HUES64 (cell line): ENCODE measurements around the gene CEL.
"Not testable (repeated sequence)": the region's sequence is repeated elsewhere in the genome, so short reads cannot be mapped to it uniquely, and the experiment has no call there.

Experiments used
- H3K27ac ChIP-seq: 2 replicates; pipeline ENCODE4 v1.7.0; 2013; ENCODE audit warnings: low read depth, low read length, inconsistent platforms
- H3K27me3 ChIP-seq: 2 replicates; pipeline ENCODE4 v1.6.1; 2013; ENCODE audit warnings: mild to moderate bottlenecking, low read length; ENCODE audit not compliant: insufficient read depth
- H3K36me3 ChIP-seq: 2 replicates; pipeline ENCODE4 v1.6.1; 2013; ENCODE audit warnings: mild to moderate bottlenecking, low read length; ENCODE audit not compliant: insufficient read depth
- H3K4me1 ChIP-seq: 2 replicates; pipeline ENCODE4 v1.6.1; 2013; ENCODE audit warnings: mild to moderate bottlenecking, low read length, moderate library complexity; ENCODE audit not compliant: insufficient read depth
- H3K4me3 ChIP-seq: 2 replicates; pipeline ENCODE4 v1.5.1; 2013; ENCODE audit warnings: mild to moderate bottlenecking, low read length, moderate library complexity
- H3K9ac ChIP-seq: 2 replicates; pipeline ENCODE4 v1.6.1; 2013; ENCODE audit warnings: mild to moderate bottlenecking, low read depth, low read length
- H3K9me3 ChIP-seq: 2 replicates; pipeline ENCODE4 v1.6.1; 2013; ENCODE audit warnings: low read depth, low read length; ENCODE audit not compliant: insufficient read depth
- WGBS: fragments of 150-250, 120-280 bp; methylation state at CpG from one replicate; pipeline ENCODE4 v1.1.7; 2013; ENCODE audit warnings: missing lambda C conversion rate; 5-methylcytosine and 5-hydroxymethylcytosine counted together

CEL gene

GRCh38 chr9:133065070-133065388 is 3.2 kb downstream of the CEL start:
- no peaks in the 10 kb centered on the region for H3K27me3 ChIP-seq
- peaks cover 6% of the 10 kb centered on the region; the same call in 1 of the 2 replicates for H3K4me1 ChIP-seq
- WGBS: 97% methylated on average over 17 of the region's 17 CpGs
- H3K9me3 ChIP-seq: no peaks in the 10 kb centered on the region
- no peak overlapping the region for H3K27ac ChIP-seq
- no peak overlapping the region for H3K9ac ChIP-seq
- no peaks in the 10 kb centered on the region for H3K36me3 ChIP-seq
- H3K4me3 ChIP-seq: no peak overlapping the region

DNA sequence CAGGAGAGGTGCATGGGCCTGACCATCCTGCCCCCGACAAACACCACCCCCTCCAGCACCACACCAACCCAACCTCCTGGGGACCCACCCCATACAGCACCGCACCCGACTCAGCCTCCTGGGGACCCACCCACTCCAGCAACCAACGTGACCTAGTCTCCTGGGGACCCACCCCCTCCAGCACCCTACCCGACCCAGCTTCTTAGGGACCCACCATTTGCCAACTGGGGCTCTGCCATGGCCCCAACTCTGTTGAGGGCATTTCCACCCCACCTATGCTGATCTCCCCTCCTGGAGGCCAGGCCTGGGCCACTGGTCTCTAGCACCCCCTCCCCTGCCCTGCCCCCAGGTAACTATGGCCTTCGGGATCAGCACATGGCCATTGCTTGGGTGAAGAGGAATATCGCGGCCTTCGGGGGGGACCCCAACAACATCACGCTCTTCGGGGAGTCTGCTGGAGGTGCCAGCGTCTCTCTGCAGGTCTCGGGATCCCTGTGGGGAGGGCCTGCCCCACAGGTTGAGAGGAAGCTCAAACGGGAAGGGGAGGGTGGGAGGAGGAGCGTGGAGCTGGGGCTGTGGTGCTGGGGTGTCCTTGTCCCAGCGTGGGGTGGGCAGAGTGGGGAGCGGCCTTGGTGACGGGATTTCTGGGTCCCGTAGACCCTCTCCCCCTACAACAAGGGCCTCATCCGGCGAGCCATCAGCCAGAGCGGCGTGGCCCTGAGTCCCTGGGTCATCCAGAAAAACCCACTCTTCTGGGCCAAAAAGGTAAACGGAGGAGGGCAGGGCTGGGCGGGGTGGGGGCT is 4.6 kb downstream of the CEL start:
- no peaks in the 10 kb centered on the region for H3K36me3 ChIP-seq
- no peak overlapping the region for H3K4me3 ChIP-seq
- H3K9me3 ChIP-seq: no peaks in the 10 kb centered on the region
- H3K4me1 ChIP-seq: peaks cover 1% of the 10 kb centered on the region; the same call in 1 of the 2 replicates
- H3K27ac ChIP-seq: no peak overlapping the region
- no peaks in the 10 kb centered on the region for H3K27me3 ChIP-seq
- no peak overlapping the region for H3K9ac ChIP-seq
- WGBS: 95% methylated on average over 25 of the region's 25 CpGs

- Histone ChIP-seq H3K36me3 (no peaks in the 10 kb centered on the region), H3K4me3 (no peak overlapping the region), H3K27me3 (no peaks in the 10 kb centered on the region), H3K9ac (no peak overlapping the region), H3K27ac (no peak overlapping the region), H3K4me1 (no peaks in the 10 kb centered on the region), H3K9me3 (no peaks in the 10 kb centered on the region)
- 94% methylated on average over 11 of the region's 11 CpGs for WGBS
Observed at GRCh38 chr9:133067006-133067405, 5.2 kb downstream of the CEL start.

DNA sequence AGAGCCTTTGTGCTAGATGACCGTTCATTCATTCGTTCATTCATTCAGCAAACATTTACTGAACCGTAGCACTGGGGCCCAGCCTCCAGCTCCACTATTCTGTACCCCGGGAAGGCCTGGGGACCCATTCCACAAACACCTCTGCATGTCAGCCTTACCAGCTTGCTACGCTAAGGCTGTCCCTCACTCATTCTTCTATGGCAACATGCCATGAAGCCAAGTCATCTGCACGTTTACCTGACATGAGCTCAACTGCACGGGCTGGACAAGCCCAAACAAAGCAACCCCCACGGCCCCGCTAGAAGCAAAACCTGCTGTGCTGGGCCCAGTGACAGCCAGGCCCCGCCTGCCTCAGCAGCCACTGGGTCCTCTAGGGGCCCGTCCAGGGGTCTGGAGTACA is 6.0 kb downstream of the CEL start:
- Histone ChIP-seq H3K36me3 (no peaks in the 10 kb centered on the region), H3K9ac (no peak overlapping the region), H3K9me3 (no peaks in the 10 kb centered on the region), H3K27ac (no peak overlapping the region), H3K27me3 (no peaks in the 10 kb centered on the region), H3K4me3 (no peak overlapping the region), H3K4me1 (no peaks in the 10 kb centered on the region)
- WGBS: 90% methylated on average over 11 of the region's 11 CpGs

GRCh38 chr9:133068431-133068830 is 6.7 kb downstream of the CEL start:
- not testable (repeated sequence) for H3K9me3 ChIP-seq, H3K4me1 ChIP-seq, H3K27ac ChIP-seq, H3K4me3 ChIP-seq, H3K27me3 ChIP-seq, H3K9ac ChIP-seq, H3K36me3 ChIP-seq
- 100% methylated on average over 1 of the region's 15 CpGs for WGBS

GRCh38 chr9:133070500-133070961 is 8.8 kb downstream of the CEL start:
- H3K9me3 ChIP-seq, H3K4me1 ChIP-seq, H3K4me3 ChIP-seq, H3K27ac ChIP-seq, H3K36me3 ChIP-seq, H3K9ac ChIP-seq, H3K27me3 ChIP-seq: not testable (repeated sequence)
- WGBS: 95% methylated on average over 17 of the region's 17 CpGs

- not testable (repeated sequence) for H3K27ac ChIP-seq, H3K4me1 ChIP-seq, H3K9me3 ChIP-seq, H3K36me3 ChIP-seq, H3K9ac ChIP-seq, H3K4me3 ChIP-seq, H3K27me3 ChIP-seq
- WGBS: 99% methylated on average over 12 of the region's 31 CpGs
Observed at GRCh38 chr9:133070985-133071384, 9.2 kb downstream of the CEL start.

- Histone ChIP-seq H3K9me3 (no peaks in the 10 kb centered on the region), H3K27me3 (no peaks in the 10 kb centered on the region), H3K36me3 (no peaks in the 10 kb centered on the region), H3K27ac (no peak overlapping the region), H3K9ac (no peak overlapping the region), H3K4me3 (no peak overlapping the region), H3K4me1 (no peaks in the 10 kb centered on the region)
- WGBS: 95% methylated on average over 33 of the region's 33 CpGs
Observed at GRCh38 chr9:133071484-133072150, 9.8 kb downstream of the CEL start.

DNA sequence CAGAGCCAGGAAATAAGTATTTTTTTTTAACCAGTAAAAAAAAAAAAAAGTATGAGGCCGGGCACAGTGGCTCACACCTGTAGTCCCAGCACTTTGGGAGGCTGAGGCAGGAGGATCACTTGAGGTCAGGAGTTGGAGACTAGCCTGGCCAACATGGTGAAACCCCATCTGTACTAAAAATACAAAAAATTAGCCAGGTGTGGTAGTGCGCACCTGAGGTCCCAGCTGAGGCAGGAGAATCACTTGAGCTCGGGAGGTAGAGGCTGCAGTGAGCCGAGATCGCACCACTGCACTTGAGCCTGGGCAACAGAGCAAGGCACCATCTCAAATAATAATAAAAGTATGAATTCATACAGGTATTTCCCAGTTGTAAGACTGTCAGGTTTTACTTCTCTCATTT is 10.4 kb downstream of the CEL start:
- H3K27me3 ChIP-seq, H3K27ac ChIP-seq, H3K9ac ChIP-seq, H3K36me3 ChIP-seq, H3K9me3 ChIP-seq, H3K4me1 ChIP-seq, H3K4me3 ChIP-seq: not testable (repeated sequence)
- 97% methylated on average over 5 of the region's 5 CpGs for WGBS

GRCh38 chr9:133073086-133074014 is 11.6 kb downstream of the CEL start:
- H3K9ac ChIP-seq: no peak overlapping the region
- WGBS: 92% methylated on average over 11 of the region's 12 CpGs
- no peaks in the 10 kb centered on the region for H3K4me1 ChIP-seq
- H3K27ac ChIP-seq: no peak overlapping the region
- no peaks in the 10 kb centered on the region for H3K9me3 ChIP-seq
- no peaks in the 10 kb centered on the region for H3K36me3 ChIP-seq
- no peak overlapping the region for H3K4me3 ChIP-seq
- H3K27me3 ChIP-seq: no peaks in the 10 kb centered on the region

DNA sequence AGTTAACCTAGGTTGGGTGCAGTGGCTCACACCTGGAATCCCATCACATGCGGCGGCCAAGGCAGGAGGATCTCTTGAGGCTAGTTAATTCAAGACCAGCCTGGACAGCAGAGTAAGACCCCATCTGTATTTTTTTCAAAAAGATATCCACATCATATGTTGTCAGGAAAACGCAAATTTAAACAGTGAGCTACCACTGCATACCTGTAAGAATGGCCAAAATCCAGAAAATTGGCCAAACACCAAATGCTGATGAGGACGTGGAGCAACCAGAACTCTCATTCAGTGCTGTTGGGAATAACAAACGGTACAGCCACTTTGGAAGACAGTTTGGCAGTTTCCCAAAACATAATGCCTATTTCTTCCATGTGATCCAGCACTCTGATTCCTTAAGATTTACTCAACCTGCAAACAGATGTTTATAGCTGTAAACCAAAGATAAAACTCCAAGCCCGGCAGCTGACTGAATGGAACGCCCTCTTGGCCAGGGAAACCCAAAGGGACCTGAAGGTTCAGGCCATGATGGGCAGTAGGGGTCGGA is 12.4 kb downstream of the CEL start:
- 93% methylated on average over 8 of the region's 8 CpGs for WGBS
- no peaks in the 10 kb centered on the region for H3K36me3 ChIP-seq
- H3K9me3 ChIP-seq: no peaks in the 10 kb centered on the region
- no peak overlapping the region for H3K27ac ChIP-seq
- H3K27me3 ChIP-seq: no peaks in the 10 kb centered on the region
- H3K4me3 ChIP-seq: no peak overlapping the region
- H3K4me1 ChIP-seq: no peaks in the 10 kb centered on the region
- no peak overlapping the region for H3K9ac ChIP-seq
